Lower lobe of right lung (tissue), 2 donors: ENCODE data around the gene CD160. TPM values are rescaled to one million over a fixed set of nuclear protein-coding genes. Genes with fewer than 3 reads are reported as not detected.
"Not testable (repeated sequence)": the region's sequence is repeated elsewhere in the genome, so short reads cannot be mapped to it uniquely, and the experiment has no call there.

Experiments
- ATAC-seq, 2 donors: fragments of 200-7000 bp; cut with Tn5 transposase; one replicate each; pipeline ENCODE4 v1.9.1; 2020 to 2022; ENCODE audit warnings: mild to moderate bottlenecking in 2 of 2, moderate library complexity in 2 of 2
- DNase-seq: peaks from one replicate; pipeline ENCODE4 v3.0.0-alpha.2; 2020
- H3K27ac ChIP-seq: fragments of 200-600 bp; one replicate; pipeline ENCODE4 v1.8.0; 2022
- H3K27me3 ChIP-seq: fragments of 200-600 bp; one replicate; pipeline ENCODE4 v1.8.0; 2022; ENCODE audit warnings: low read depth
- H3K36me3 ChIP-seq: fragments of 200-600 bp; one replicate; pipeline ENCODE4 v1.8.0; 2022; ENCODE audit warnings: mild to moderate bottlenecking
- H3K4me1 ChIP-seq: fragments of 200-600 bp; one replicate; pipeline ENCODE4 v1.8.0; 2022
- H3K4me3 ChIP-seq: fragments of 200-600 bp; one replicate; pipeline ENCODE4 v1.8.0; 2022; ENCODE audit warnings: mild to moderate bottlenecking
- H3K9me3 ChIP-seq: fragments of 200-600 bp; one replicate; pipeline ENCODE4 v1.8.0; 2022
- CTCF ChIP-seq: fragments of 200-600 bp; IDR thresholded peaks from one replicate; pipeline ENCODE4 v1.8.0; 2022; ENCODE audit warnings: antibody characterized with exemption, mild to moderate bottlenecking
- intact Hi-C: fragments of 100-400 bp; cut with DNase I; formaldehyde crosslinking; loops from one replicate; pipeline ENCODE4 v1.11.0; 2022
- total RNA-seq: library from RNA; stranded (reverse); fragmentation: NEBNext Ultra II Directional; extraction: Animal tissue kit (Norgen Biotek cat#: 25700); gene quantifications from one replicate; pipeline ENCODE4 v1.2.1, GENCODE V29; 2021
- donor health status: DM: no; HTN: yes; CAD: no; lungs with severe emphysema.

Gene CD160
- total RNA-seq, 1 donor from 2014 or later: 1.1 TPM

DNA sequence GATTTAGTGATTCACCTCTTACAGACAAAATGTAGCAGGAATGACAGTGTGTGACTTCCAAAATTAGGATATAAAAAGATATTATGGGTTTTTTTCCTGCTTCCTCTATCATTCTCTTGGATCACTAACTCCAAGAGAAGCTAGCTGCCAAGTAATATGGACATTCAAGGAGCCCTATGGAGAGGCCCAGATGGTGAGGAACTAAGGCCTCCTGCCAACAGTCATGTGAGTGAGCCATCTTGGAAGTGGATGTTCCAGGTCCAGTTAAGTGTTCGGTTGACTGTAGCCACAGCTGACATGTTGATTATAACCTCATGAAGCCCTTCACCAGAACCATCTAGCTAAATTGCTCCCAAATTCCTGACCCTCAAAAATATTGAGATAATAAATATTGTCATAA, 38.8 kb downstream of the CD160 start:
- no peak for ATAC-seq

GRCh38 chr1:145758575-145758974, 39.3 kb downstream of the CD160 start:
- TF ChIP-seq CTCF: no peak
- H3K9me3 ChIP-seq: no peaks in the 10 kb centered on the region
- DNase-seq: no peak
- intact Hi-C loops: no loop called here
- no peaks in the 10 kb centered on the region for H3K27me3 ChIP-seq
- H3K27ac ChIP-seq: no peak overlapping the region
- H3K36me3 ChIP-seq: peaks cover 49% of the 10 kb centered on the region
- no peak overlapping the region for H3K4me3 ChIP-seq
- H3K4me1 ChIP-seq: no peaks in the 10 kb centered on the region
- no peak for ATAC-seq

More for the DNA sequence above, 38.8 kb downstream of the CD160 start:
- Histone ChIP-seq H3K36me3 (peaks cover 52% of the 10 kb centered on the region), H3K27me3 (no peaks in the 10 kb centered on the region), H3K27ac (no peak overlapping the region), H3K9me3 (no peaks in the 10 kb centered on the region), H3K4me3 (no peak overlapping the region), H3K4me1 (no peaks in the 10 kb centered on the region)
- intact Hi-C loops: no loop called here
- TF ChIP-seq CTCF: no peak
- DNase-seq: no peak

- ATAC-seq (no peak), DNase-seq (no peak)
- Histone ChIP-seq H3K4me1 (no peaks in the 10 kb centered on the region), H3K36me3 (peaks cover 48% of the 10 kb centered on the region), H3K27ac (no peak overlapping the region), H3K27me3 (no peaks in the 10 kb centered on the region), H3K9me3 (no peaks in the 10 kb centered on the region), H3K4me3 (no peak overlapping the region)
- intact Hi-C loops: no loop called here
- no peak for TF ChIP-seq CTCF
These were observed 40.4 kb downstream of the CD160 start for GRCh38 chr1:145759721-145760120.

- H3K27ac ChIP-seq, H3K27me3 ChIP-seq, ATAC-seq, H3K9me3 ChIP-seq, H3K4me1 ChIP-seq, H3K4me3 ChIP-seq, DNase-seq, intact Hi-C loops: not testable (repeated sequence)
- peaks cover 47% of the 10 kb centered on the region for H3K36me3 ChIP-seq
These were observed 41.2 kb downstream of the CD160 start for GRCh38 chr1:145760395-145760949.

GRCh38 chr1:145761498-145761897, 42.2 kb downstream of the CD160 start:
- intact Hi-C loops, H3K4me3 ChIP-seq, ATAC-seq, DNase-seq, H3K27me3 ChIP-seq, H3K9me3 ChIP-seq, H3K4me1 ChIP-seq, H3K27ac ChIP-seq: not testable (repeated sequence)
- peaks cover 40% of the 10 kb centered on the region for H3K36me3 ChIP-seq

DNA sequence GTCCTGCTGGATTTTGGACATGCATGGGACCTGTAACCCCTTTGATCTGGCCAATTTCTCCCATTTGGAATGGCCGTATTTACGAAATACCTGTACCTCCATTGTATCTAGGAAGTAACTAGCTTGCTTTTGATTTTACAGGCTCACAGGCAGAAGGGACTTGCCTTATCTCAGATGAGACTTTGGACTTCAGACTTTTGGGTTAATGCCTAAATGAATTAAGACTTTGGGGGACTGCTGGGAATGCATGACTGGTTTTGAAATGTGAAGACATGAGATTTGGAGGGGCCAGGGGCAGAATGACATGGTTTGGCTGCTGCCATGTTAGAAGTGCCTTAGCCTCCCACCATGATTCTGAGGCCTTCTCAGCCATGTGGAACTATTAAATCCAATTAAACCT, 42.7 kb downstream of the CD160 start:
- ATAC-seq, DNase-seq, H3K27ac ChIP-seq, H3K27me3 ChIP-seq, intact Hi-C loops, H3K9me3 ChIP-seq, H3K4me1 ChIP-seq, H3K4me3 ChIP-seq: not testable (repeated sequence)
- peaks cover 40% of the 10 kb centered on the region for H3K36me3 ChIP-seq

GRCh38 chr1:145764231-145764940, 45.1 kb downstream of the CD160 start:
- H3K36me3 ChIP-seq: peaks cover 35% of the 10 kb centered on the region
- H3K9me3 ChIP-seq, DNase-seq, H3K27me3 ChIP-seq, ATAC-seq, H3K4me1 ChIP-seq, H3K27ac ChIP-seq, intact Hi-C loops, H3K4me3 ChIP-seq: not testable (repeated sequence)

DNA sequence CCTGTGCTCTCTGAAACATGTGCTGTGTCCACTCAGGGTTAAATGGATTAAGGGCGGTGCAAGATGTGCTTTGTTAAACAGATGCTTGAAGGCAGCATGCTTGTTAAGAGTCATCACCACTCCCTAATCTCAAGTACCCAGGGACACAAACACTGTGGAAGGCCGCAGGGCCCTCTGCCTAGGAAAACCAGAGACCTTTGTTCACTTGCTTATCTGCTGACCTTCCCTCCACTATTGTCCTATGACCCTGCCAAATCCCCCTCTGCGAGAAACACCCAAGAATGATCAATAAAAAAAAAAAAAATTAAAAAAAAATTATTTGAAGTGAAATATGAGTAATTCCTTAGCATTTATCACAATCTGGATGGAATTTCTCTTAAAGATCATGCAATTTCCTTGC, 45.8 kb downstream of the CD160 start:
- H3K4me3 ChIP-seq, ATAC-seq, H3K27me3 ChIP-seq, intact Hi-C loops, H3K27ac ChIP-seq, H3K9me3 ChIP-seq, DNase-seq, H3K4me1 ChIP-seq: not testable (repeated sequence)
- H3K36me3 ChIP-seq: peaks cover 43% of the 10 kb centered on the region

- H3K9me3 ChIP-seq, H3K27ac ChIP-seq, intact Hi-C loops, H3K4me1 ChIP-seq, DNase-seq, H3K4me3 ChIP-seq, H3K27me3 ChIP-seq: not testable (repeated sequence)
- peaks cover 49% of the 10 kb centered on the region for H3K36me3 ChIP-seq
- ATAC-seq: peak in 1 of 2 donors; percentile 24
These were observed 46.5 kb downstream of the CD160 start for GRCh38 chr1:145765585-145766360.

GRCh38 chr1:145766926-145767325, 47.6 kb downstream of the CD160 start:
- intact Hi-C loops, DNase-seq, H3K9me3 ChIP-seq, H3K27me3 ChIP-seq, ATAC-seq, H3K4me1 ChIP-seq, H3K27ac ChIP-seq, H3K4me3 ChIP-seq: not testable (repeated sequence)
- peaks cover 52% of the 10 kb centered on the region for H3K36me3 ChIP-seq
